SU-DHL-6 (cell line): ENCODE measurements around the gene CETP.

Experiments used
- H2AFZ ChIP-seq: fragments of 200-600 bp; sonication (generic); 2 replicates; pipeline ENCODE4 v1.6.1; 2014; ENCODE audit warnings: low read depth, mild to moderate bottlenecking, moderate library complexity, mixed read lengths, antibody characterized with exemption, low read length; ENCODE audit not compliant: severe bottlenecking
- H3F3A ChIP-seq: fragments of 200-600 bp; shearing (Covaris generic); 2 replicates; pipeline ENCODE4 v1.6.0; 2016; ENCODE audit warnings: antibody characterized with exemption, mild to moderate bottlenecking; ENCODE audit not compliant: insufficient read depth
- H3K27ac ChIP-seq: fragments of 200-600 bp; sonication (generic); 2 replicates; pipeline ENCODE4 v1.5.1; 2016; ENCODE audit warnings: low read depth, mild to moderate bottlenecking, low read length, moderate library complexity, mixed read lengths
- H3K27me3 ChIP-seq: fragments of 200-600 bp; sonication (generic), shearing (Covaris generic); 2 replicates; pipeline ENCODE4 v1.6.0; 2014; ENCODE audit warnings: mild to moderate bottlenecking, low read length
- H3K36me3 ChIP-seq: fragments of 200-600 bp; sonication (generic); 2 replicates; pipeline ENCODE4 v1.6.1; 2014; ENCODE audit warnings: mild to moderate bottlenecking, low read length, mixed read lengths
- H3K4me2 ChIP-seq: fragments of 300-600, 200-600 bp; shearing (Covaris generic), sonication (generic); 2 replicates; pipeline ENCODE4 v1.6.0; 2014; ENCODE audit warnings: low read length, low read depth, mild to moderate bottlenecking; ENCODE audit not compliant: poor library complexity, severe bottlenecking
- H3K4me3 ChIP-seq: fragments of 200-600 bp; sonication (generic); 2 replicates; pipeline ENCODE4 v1.5.1; 2014; ENCODE audit warnings: antibody characterized with exemption, low read length, mild to moderate bottlenecking, mixed read lengths; ENCODE audit not compliant: insufficient read depth, poor library complexity, severe bottlenecking
- H3K79me2 ChIP-seq: fragments of 200-600 bp; sonication (generic); 2 replicates; pipeline ENCODE4 v1.6.1; 2014; ENCODE audit warnings: mild to moderate bottlenecking, low read length, moderate library complexity; ENCODE audit not compliant: insufficient read depth
- H3K9ac ChIP-seq: fragments of 200-600 bp; sonication (generic); 2 replicates; pipeline ENCODE4 v1.7.0; 2014; ENCODE audit warnings: mild to moderate bottlenecking, low read length
- H3K9me2 ChIP-seq: fragments of 200-600 bp; sonication (generic); replicated peaks from 2 replicates; pipeline ENCODE4 v1.6.1; 2014; ENCODE audit warnings: low read length; ENCODE audit not compliant: insufficient read depth
- H3K9me3 ChIP-seq: fragments of 200-600 bp; sonication (generic); 2 replicates; pipeline ENCODE4 v1.6.1; 2014; ENCODE audit warnings: low read length, mixed read lengths; ENCODE audit not compliant: insufficient read depth
- H4K20me1 ChIP-seq: fragments of 200-600 bp; sonication (generic); 2 replicates; pipeline ENCODE4 v1.6.1; 2014; ENCODE audit warnings: low read depth, mild to moderate bottlenecking, antibody characterized with exemption, low read length, moderate library complexity, mixed read lengths
- CTCF ChIP-seq: fragments of 200-600 bp; sonication (generic); IDR thresholded peaks from one replicate; pipeline ENCODE4 v1.5.1; 2017; ENCODE audit warnings: antibody characterized with exemption, mild to moderate bottlenecking, low read length, moderate library complexity; ENCODE audit not compliant: insufficient read depth, poor library complexity, severe bottlenecking
- EZH2phosphoT487 ChIP-seq: fragments of 200-600 bp; sonication (generic), shearing (Covaris generic); conservative IDR thresholded peaks from 2 replicates; pipeline ENCODE4 v1.6.1; 2018; ENCODE audit warnings: mild to moderate bottlenecking, antibody characterized with exemption, low read length, moderate library complexity, mixed read lengths

The CETP gene

GRCh38 chr16:56961851-56962281, at the start of gene CETP:
Gene CETP (plus strand): TSS chr16:56961950. CDS start chr16:56961980, 30 bp downstream.
- Histone ChIP-seq H3F3A (no peaks in the 10 kb centered on the region), H3K9ac (no peak within 1 kb of the TSS), H3K27me3 (no peaks in the 10 kb centered on the region), H3K27ac (no peak within 1 kb of the TSS), H3K9me2 (no peaks in the 10 kb centered on the region), H3K36me3 (no peaks in the 10 kb centered on the region), H3K4me2 (no peak within 1 kb of the TSS), H3K9me3 (no peaks in the 10 kb centered on the region), H2AFZ (no peak within 1 kb of the TSS), H3K79me2 (no peaks in the 10 kb centered on the region), H4K20me1 (no peaks in the 10 kb centered on the region), H3K4me3 (no peak within 1 kb of the TSS)
- TF ChIP-seq CTCF (no peak), EZH2phosphoT487 (no peak)

- Histone ChIP-seq H3K27ac (peak overlapping the region; percentile 54), H4K20me1 (no peaks in the 10 kb centered on the region), H3K9ac (peak overlapping the region; percentile 22; the same call in 1 of the 2 replicates), H3K27me3 (no peaks in the 10 kb centered on the region), H3K4me2 (peak overlapping the region; percentile 38), H3K36me3 (no peaks in the 10 kb centered on the region), H3K9me3 (no peaks in the 10 kb centered on the region), H3F3A (peaks cover 26% of the 10 kb centered on the region), H3K4me3 (no peak overlapping the region), H2AFZ (no peak overlapping the region), H3K9me2 (no peaks in the 10 kb centered on the region), H3K79me2 (no peaks in the 10 kb centered on the region)
- TF ChIP-seq CTCF (no peak), EZH2phosphoT487 (no peak)
Measured at GRCh38 chr16:56912746-56913708, 48.7 kb upstream of the CETP start.

GRCh38 chr16:56914896-56915295, 46.9 kb upstream of the CETP start:
- no peak for TF ChIP-seq EZH2phosphoT487
- TF ChIP-seq CTCF = no peak
- Histone ChIP-seq H3K4me2 (no peak overlapping the region), H3K27me3 (no peaks in the 10 kb centered on the region), H3F3A (peaks cover 35% of the 10 kb centered on the region), H3K4me3 (no peak overlapping the region), H3K27ac (no peak overlapping the region), H3K9me2 (no peaks in the 10 kb centered on the region), H3K9me3 (no peaks in the 10 kb centered on the region), H2AFZ (no peak overlapping the region), H3K9ac (no peak overlapping the region), H3K36me3 (no peaks in the 10 kb centered on the region), H3K79me2 (no peaks in the 10 kb centered on the region), H4K20me1 (no peaks in the 10 kb centered on the region)
